HFF-Myc (cell line): ENCODE results near the gene FBXO31.

Experiments
- DNase-seq: peaks from one replicate; pipeline ENCODE4 v3.0.0-alpha.2; 2011; ENCODE audit warnings: low read depth; ENCODE audit errors: extremely low read depth
- H3K4me3 ChIP-seq: replicated peaks from 2 replicates; pipeline ENCODE4 v1.5.1; 2011; ENCODE audit warnings: low read depth, mild to moderate bottlenecking, control low read depth, low read length
- TF ChIP-seq, protein P1 (sequence below): IDR thresholded peaks from 2 replicates; pipeline ENCODE4 v1.5.1; 2012; ENCODE audit warnings: mild to moderate bottlenecking, low read depth, low read length, control low read depth; ENCODE audit errors: missing control alignments

Gene FBXO31

DNA sequence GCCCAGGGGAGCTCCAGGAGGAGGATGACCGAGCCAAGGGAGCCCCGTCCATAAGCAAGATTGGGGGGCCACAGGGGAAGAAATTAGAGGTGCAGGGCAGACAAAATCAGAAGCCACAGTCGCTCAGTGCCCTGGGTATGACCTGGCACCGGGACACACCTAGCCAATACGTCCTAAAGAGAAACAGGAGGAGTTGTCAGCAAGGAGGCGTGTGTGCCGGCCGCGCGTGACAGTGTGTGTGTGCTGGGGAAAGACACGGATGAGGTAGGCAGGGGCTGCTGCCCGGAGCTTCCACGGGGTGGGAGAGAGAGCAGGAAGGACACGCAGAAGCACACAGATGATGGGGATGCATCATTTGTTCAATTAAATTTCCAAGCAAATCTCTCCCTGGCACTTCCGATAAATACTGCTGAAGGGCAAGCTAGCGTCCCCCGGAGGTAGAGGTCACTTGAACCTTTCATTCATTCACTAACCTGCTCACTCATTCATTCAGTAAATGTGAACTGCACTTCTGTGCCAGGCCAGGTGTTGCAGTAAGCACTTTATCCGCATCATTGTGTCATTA, 104.4 kb downstream of the FBXO31 start:
- H3K4me3 ChIP-seq = no peak overlapping the region
- DNase-seq = no peak
- TF ChIP-seq, protein P1, sequence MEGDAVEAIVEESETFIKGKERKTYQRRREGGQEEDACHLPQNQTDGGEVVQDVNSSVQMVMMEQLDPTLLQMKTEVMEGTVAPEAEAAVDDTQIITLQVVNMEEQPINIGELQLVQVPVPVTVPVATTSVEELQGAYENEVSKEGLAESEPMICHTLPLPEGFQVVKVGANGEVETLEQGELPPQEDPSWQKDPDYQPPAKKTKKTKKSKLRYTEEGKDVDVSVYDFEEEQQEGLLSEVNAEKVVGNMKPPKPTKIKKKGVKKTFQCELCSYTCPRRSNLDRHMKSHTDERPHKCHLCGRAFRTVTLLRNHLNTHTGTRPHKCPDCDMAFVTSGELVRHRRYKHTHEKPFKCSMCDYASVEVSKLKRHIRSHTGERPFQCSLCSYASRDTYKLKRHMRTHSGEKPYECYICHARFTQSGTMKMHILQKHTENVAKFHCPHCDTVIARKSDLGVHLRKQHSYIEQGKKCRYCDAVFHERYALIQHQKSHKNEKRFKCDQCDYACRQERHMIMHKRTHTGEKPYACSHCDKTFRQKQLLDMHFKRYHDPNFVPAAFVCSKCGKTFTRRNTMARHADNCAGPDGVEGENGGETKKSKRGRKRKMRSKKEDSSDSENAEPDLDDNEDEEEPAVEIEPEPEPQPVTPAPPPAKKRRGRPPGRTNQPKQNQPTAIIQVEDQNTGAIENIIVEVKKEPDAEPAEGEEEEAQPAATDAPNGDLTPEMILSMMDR = no peak

DNA sequence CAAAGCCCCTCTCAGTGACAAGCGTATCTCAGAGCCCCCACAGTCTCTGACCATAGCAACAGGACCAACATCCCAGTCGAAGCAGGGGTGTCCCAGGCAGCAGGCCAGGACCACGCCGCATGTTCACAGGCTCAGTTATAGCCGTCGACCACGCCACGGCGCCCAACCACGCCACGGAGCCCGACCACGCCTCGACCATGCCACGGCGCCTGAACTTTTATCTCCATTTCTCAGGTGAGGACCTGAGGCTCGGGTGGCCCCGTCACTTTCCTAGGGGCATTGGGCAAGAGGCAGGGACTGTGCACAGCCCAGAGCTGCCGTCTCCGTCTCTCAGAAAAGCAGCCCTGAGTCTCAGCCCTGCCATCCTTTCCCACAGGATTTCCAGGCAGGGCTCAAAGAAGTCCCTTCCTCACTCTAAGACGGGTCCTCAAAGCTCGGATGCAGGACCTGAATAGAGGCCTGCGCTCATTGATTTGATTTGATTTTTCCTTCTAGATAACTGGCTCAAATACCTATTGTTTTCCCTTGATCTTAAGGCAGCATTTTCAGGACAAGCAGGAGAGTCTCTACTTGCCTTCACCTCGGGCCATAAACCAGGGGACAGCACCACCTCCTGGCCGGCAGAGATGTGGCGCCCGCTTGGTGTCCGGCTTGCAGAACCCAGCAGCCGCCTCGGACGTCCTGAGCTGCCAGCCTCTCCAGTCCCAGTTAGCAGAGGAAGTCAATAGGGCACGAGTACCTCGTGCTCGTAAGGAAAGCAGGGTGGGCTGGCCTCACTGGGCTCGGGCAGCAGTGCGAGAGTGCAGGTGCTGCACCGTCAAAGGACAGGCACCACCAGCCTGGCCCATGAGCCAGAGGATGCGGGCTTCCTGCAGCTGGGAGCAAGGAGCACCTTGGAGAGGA, 105.1 kb downstream of the FBXO31 start:
- no peak overlapping the region for H3K4me3 ChIP-seq
- TF ChIP-seq, protein P1 = peak; percentile 91
- peak; percentile 42 for DNase-seq
